ENCODE measurements around the gene HLA-DMA. TPM values are rescaled to one million over a fixed set of nuclear protein-coding genes. Genes with fewer than 3 reads are reported as not detected.

The HLA-DMA gene
- total and polyA plus RNA-seq, 2 of the 13 experiments (the other 11 are each of a cell fraction or from before 2014, with no cell fraction given) = 0.70 to 0.71 TPM

GRCh38 chr6:32970413-32971241, 17.7 kb upstream of the HLA-DMA start (continued):
- TF ChIP-seq KMT2A (CRISPR knock-in tag; IDR thresholded peaks at IDR 0.05) = no peak
- no peak for TF ChIP-seq ETV6 (CRISPR knock-in tag; conservative IDR thresholded peaks at IDR 0.05)
- TF ChIP-seq ZNF792 (CRISPR knock-in tag; IDR thresholded peaks at IDR 0.05) = peak; percentile 40; the same call in 1 of the 2 replicates
- no peak for TF ChIP-seq ZNF260 (CRISPR knock-in tag; IDR thresholded peaks at IDR 0.05; ENCODE audit: borderline replicate concordance, low read depth)
- no peak for TF ChIP-seq ZBTB44 (CRISPR knock-in tag; IDR thresholded peaks at IDR 0.05)
- peak; percentile 30; the same call in 1 of the 2 replicates for TF ChIP-seq TAF1 (CRISPR knock-in tag; IDR thresholded peaks at IDR 0.05)
- TF ChIP-seq ZNF652 (CRISPR knock-in tag; IDR thresholded peaks at IDR 0.05; ENCODE audit: borderline replicate concordance, low read depth) = no peak; the same call in 1 of the 2 replicates
- TF ChIP-seq TEAD3 (CRISPR knock-in tag; optimal IDR thresholded peaks at IDR 0.05; ENCODE audit: borderline replicate concordance) = peak; percentile 33
- TF ChIP-seq, protein P1, sequence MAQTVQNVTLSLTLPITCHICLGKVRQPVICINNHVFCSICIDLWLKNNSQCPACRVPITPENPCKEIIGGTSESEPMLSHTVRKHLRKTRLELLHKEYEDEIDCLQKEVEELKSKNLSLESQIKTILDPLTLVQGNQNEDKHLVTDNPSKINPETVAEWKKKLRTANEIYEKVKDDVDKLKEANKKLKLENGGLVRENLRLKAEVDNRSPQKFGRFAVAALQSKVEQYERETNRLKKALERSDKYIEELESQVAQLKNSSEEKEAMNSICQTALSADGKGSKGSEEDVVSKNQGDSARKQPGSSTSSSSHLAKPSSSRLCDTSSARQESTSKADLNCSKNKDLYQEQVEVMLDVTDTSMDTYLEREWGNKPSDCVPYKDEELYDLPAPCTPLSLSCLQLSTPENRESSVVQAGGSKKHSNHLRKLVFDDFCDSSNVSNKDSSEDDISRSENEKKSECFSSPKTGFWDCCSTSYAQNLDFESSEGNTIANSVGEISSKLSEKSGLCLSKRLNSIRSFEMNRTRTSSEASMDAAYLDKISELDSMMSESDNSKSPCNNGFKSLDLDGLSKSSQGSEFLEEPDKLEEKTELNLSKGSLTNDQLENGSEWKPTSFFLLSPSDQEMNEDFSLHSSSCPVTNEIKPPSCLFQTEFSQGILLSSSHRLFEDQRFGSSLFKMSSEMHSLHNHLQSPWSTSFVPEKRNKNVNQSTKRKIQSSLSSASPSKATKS (CRISPR knock-in tag; IDR thresholded peaks at IDR 0.05) = no peak
- TF ChIP-seq PRPF4 (IDR thresholded peaks at IDR 0.05; ENCODE audit: low read depth, low read length, poor library complexity, severe bottlenecking) = peak; percentile 79
- TF ChIP-seq, protein P2, sequence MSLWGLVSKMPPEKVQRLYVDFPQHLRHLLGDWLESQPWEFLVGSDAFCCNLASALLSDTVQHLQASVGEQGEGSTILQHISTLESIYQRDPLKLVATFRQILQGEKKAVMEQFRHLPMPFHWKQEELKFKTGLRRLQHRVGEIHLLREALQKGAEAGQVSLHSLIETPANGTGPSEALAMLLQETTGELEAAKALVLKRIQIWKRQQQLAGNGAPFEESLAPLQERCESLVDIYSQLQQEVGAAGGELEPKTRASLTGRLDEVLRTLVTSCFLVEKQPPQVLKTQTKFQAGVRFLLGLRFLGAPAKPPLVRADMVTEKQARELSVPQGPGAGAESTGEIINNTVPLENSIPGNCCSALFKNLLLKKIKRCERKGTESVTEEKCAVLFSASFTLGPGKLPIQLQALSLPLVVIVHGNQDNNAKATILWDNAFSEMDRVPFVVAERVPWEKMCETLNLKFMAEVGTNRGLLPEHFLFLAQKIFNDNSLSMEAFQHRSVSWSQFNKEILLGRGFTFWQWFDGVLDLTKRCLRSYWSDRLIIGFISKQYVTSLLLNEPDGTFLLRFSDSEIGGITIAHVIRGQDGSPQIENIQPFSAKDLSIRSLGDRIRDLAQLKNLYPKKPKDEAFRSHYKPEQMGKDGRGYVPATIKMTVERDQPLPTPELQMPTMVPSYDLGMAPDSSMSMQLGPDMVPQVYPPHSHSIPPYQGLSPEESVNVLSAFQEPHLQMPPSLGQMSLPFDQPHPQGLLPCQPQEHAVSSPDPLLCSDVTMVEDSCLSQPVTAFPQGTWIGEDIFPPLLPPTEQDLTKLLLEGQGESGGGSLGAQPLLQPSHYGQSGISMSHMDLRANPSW (CRISPR knock-in tag; IDR thresholded peaks at IDR 0.05; ENCODE audit: borderline replicate concordance) = no peak
- no peak for TF ChIP-seq ZNF770 (CRISPR knock-in tag; IDR thresholded peaks at IDR 0.05)
- TF ChIP-seq HMGXB4 (CRISPR knock-in tag; IDR thresholded peaks at IDR 0.05; ENCODE audit: borderline replicate concordance in 1 of 2, low read depth in 1 of 2) = no peak
- TF ChIP-seq NCOA5 (CRISPR knock-in tag; IDR thresholded peaks at IDR 0.05) = no peak
